HG03175 (cell line): ENCODE data around the gene SIN3B.

ENCODE experiments used
- ATAC-seq: cut with Tn5 transposase; IDR thresholded peaks from one replicate; pipeline ENCODE4 v1.9.1; 2021; ENCODE audit warnings: mild to moderate bottlenecking, moderate library complexity; ENCODE audit not compliant: unreplicated experiment

SIN3B gene

GRCh38 chr19:16822648-16823047 is 6.5 kb upstream of the SIN3B start:
- ATAC-seq: no peak

GRCh38 chr19:16824658-16825311 is 4.4 kb upstream of the SIN3B start:
- no peak for ATAC-seq

- no peak for ATAC-seq
Measured at GRCh38 chr19:16825312-16826052, 3.7 kb upstream of the SIN3B start.

GRCh38 chr19:16829822-16830289 is 658 bp downstream of the SIN3B start:
- no peak for ATAC-seq

GRCh38 chr19:16830679-16831078 is 1.5 kb downstream of the SIN3B start:
- ATAC-seq: no peak

- no peak for ATAC-seq
Measured at GRCh38 chr19:16831531-16831930, 2.3 kb downstream of the SIN3B start.

GRCh38 chr19:16834747-16835146 is 5.5 kb downstream of the SIN3B start:
- ATAC-seq: no peak

- ATAC-seq: no peak
Measured at GRCh38 chr19:16836115-16837034, 7.2 kb downstream of the SIN3B start.

GRCh38 chr19:16837035-16837362 is 7.8 kb downstream of the SIN3B start:
- no peak for ATAC-seq

GRCh38 chr19:16841391-16841926 is 12.3 kb downstream of the SIN3B start:
- no peak for ATAC-seq

GRCh38 chr19:16846901-16847300 is 17.7 kb downstream of the SIN3B start:
- no peak for ATAC-seq

- ATAC-seq: no peak
Measured at GRCh38 chr19:16847430-16847829, 18.2 kb downstream of the SIN3B start.

GRCh38 chr19:16849168-16849567 is 20.0 kb downstream of the SIN3B start:
- no peak for ATAC-seq

- ATAC-seq: no peak
Measured at GRCh38 chr19:16850133-16850532, 20.9 kb downstream of the SIN3B start.

GRCh38 chr19:16851031-16851712 is 22.0 kb downstream of the SIN3B start:
- ATAC-seq: no peak

GRCh38 chr19:16853066-16853465 is 23.9 kb downstream of the SIN3B start:
- no peak for ATAC-seq

GRCh38 chr19:16856091-16856490 is 26.9 kb downstream of the SIN3B start:
- no peak for ATAC-seq

GRCh38 chr19:16859626-16860025 is 30.4 kb downstream of the SIN3B start:
- no peak for ATAC-seq

GRCh38 chr19:16860118-16860517 is 30.9 kb downstream of the SIN3B start:
- ATAC-seq: no peak

GRCh38 chr19:16861011-16861410 is 31.8 kb downstream of the SIN3B start:
- no peak for ATAC-seq

- no peak for ATAC-seq
Measured at GRCh38 chr19:16861834-16862233, 32.6 kb downstream of the SIN3B start.
